ENCODE results near the gene MOGAT1.

GRCh38 chr2:222703091-222703490 lies 31.6 kb downstream of the MOGAT1 start:
- TF ChIP-seq, protein P1, sequence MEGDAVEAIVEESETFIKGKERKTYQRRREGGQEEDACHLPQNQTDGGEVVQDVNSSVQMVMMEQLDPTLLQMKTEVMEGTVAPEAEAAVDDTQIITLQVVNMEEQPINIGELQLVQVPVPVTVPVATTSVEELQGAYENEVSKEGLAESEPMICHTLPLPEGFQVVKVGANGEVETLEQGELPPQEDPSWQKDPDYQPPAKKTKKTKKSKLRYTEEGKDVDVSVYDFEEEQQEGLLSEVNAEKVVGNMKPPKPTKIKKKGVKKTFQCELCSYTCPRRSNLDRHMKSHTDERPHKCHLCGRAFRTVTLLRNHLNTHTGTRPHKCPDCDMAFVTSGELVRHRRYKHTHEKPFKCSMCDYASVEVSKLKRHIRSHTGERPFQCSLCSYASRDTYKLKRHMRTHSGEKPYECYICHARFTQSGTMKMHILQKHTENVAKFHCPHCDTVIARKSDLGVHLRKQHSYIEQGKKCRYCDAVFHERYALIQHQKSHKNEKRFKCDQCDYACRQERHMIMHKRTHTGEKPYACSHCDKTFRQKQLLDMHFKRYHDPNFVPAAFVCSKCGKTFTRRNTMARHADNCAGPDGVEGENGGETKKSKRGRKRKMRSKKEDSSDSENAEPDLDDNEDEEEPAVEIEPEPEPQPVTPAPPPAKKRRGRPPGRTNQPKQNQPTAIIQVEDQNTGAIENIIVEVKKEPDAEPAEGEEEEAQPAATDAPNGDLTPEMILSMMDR (IDR thresholded peaks at IDR 0.05) = no peak
- no peak for TF ChIP-seq POLR2A (IDR thresholded peaks at IDR 0.05)
